HepG2 (cell line): ENCODE measurements around the gene OR1F1. TPM values are rescaled to one million over a fixed set of nuclear protein-coding genes. Genes with fewer than 3 reads are reported as not detected.
A peak's percentile ranks its signal among the peaks of the same experiment; 100 is the strongest.

Experiments
- ATF7 ChIP-seq, 2 experiments: fragments of 450-650 bp in 1 of 2; sonication (generic) in 1 of 2; formaldehyde crosslinking in 1 of 2; IDR thresholded peaks; 2 replicates each; pipeline versions ENCODE4 v1.4.0 to v1.6.1; 2016 to 2020; ENCODE audit warnings: antibody characterized with exemption in 1 of 2, mild to moderate bottlenecking in 1 of 2, missing genetic modification reagents in 1 of 2
- CREM ChIP-seq, 2 experiments: sonication (generic) in 1 of 2; formaldehyde crosslinking in 1 of 2; IDR thresholded peaks; 2 replicates each; pipeline versions ENCODE4 v1.4.0 to v1.6.1; 2016 to 2020; ENCODE audit warnings: antibody characterized with exemption in 1 of 2, mild to moderate bottlenecking in 1 of 2, missing genetic modification reagents in 1 of 2
- EZH2 ChIP-seq: conservative IDR thresholded peaks from 2 replicates; pipeline ENCODE4 v1.6.1; 2012; ENCODE audit warnings: mild to moderate bottlenecking, low read depth, low read length, moderate library complexity
- FOXA1 ChIP-seq, 2 experiments: fragments of 450-650 bp in 1 of 2; sonication (generic) in 1 of 2; formaldehyde crosslinking in 1 of 2; IDR thresholded peaks; 2 replicates each; pipeline versions ENCODE4 v1.4.0 to v1.6.1; 2016 to 2020; ENCODE audit warnings: missing genetic modification reagents in 1 of 2
- GMEB1 ChIP-seq: sonication (generic); formaldehyde crosslinking; IDR thresholded peaks from 2 replicates; pipeline ENCODE4 v1.5.1; 2020; ENCODE audit warnings: missing genetic modification reagents, mild to moderate bottlenecking, borderline replicate concordance
- HOXD1 ChIP-seq: sonication (generic); formaldehyde crosslinking; IDR thresholded peaks from 2 replicates; pipeline ENCODE4 v1.5.0; 2020; ENCODE audit warnings: missing genetic modification reagents
- KLF12 ChIP-seq: sonication (generic); formaldehyde crosslinking; IDR thresholded peaks from 2 replicates; pipeline ENCODE4 v1.4.0; 2020; ENCODE audit warnings: missing genetic modification reagents, borderline replicate concordance
- PAF1 ChIP-seq: IDR thresholded peaks from 2 replicates; pipeline ENCODE4 v1.6.1; 2016; ENCODE audit warnings: missing genetic modification reagents, missing compliant biosample characterization
- PHF20 ChIP-seq: sonication (generic); formaldehyde crosslinking; IDR thresholded peaks from 2 replicates; pipeline ENCODE4 v1.5.0; 2020; ENCODE audit warnings: mild to moderate bottlenecking, missing genetic modification reagents
- SOX6 ChIP-seq, 2 experiments: fragments of 450-650 bp in 1 of 2; sonication (generic) in 1 of 2; formaldehyde crosslinking in 1 of 2; IDR thresholded peaks; 2 replicates each; pipeline versions ENCODE4 v1.4.0 to v1.6.1; 2017 to 2020; ENCODE audit warnings: antibody characterized with exemption in 1 of 2, mild to moderate bottlenecking in 1 of 2, missing genetic modification reagents in 1 of 2
- TBP ChIP-seq: sonication (generic); formaldehyde crosslinking; IDR thresholded peaks from 2 replicates; pipeline ENCODE4 v1.5.0; 2020; ENCODE audit warnings: missing genetic modification reagents
- ZFX ChIP-seq: sonication (generic); formaldehyde crosslinking; IDR thresholded peaks from 2 replicates; pipeline ENCODE4 v1.4.0; 2020; ENCODE audit warnings: mild to moderate bottlenecking, low read depth, missing genetic modification reagents, moderate library complexity
- ZNF282 ChIP-seq: fragments of 450-650 bp; IDR thresholded peaks from 2 replicates; pipeline ENCODE4 v1.6.1; 2018; ENCODE audit not compliant: partially characterized antibody
- ZNF317 ChIP-seq: sonication (generic); formaldehyde crosslinking; IDR thresholded peaks from 2 replicates; pipeline ENCODE4 v1.5.0; 2020; ENCODE audit warnings: mild to moderate bottlenecking, missing genetic modification reagents
- ZNF572 ChIP-seq: sonication (generic); formaldehyde crosslinking; IDR thresholded peaks from 2 replicates; pipeline ENCODE4 v1.5.1; 2020; ENCODE audit warnings: mild to moderate bottlenecking, missing genetic modification reagents
- ZNF652 ChIP-seq: IDR thresholded peaks from 2 replicates; pipeline ENCODE4 v1.6.1; 2016; ENCODE audit warnings: low read depth, borderline replicate concordance
- ZSCAN20 ChIP-seq: sonication (generic); formaldehyde crosslinking; IDR thresholded peaks from 2 replicates; pipeline ENCODE4 v1.4.0; 2020; ENCODE audit warnings: missing genetic modification reagents, mild to moderate bottlenecking, borderline replicate concordance
- polyA plus RNA-seq, 8 experiments: library from polyadenylated mRNA; depleted of rRNA in 3 of 8; stranded (reverse) in 7 of 8; unstranded in 1 of 8; fragments of >200 nt; fragmentation: Illumina TruSeq in 4 of 8; extraction: Trizol in 4 of 8; gene quantifications; 2 replicates each; pipeline versions ENCODE4 v1.2.1 to v1.2.3, GENCODE V29; 2011 to 2016; ENCODE audit warnings: low read depth in 4 of 8, missing spikeins in 1 of 8, mixed read lengths in 1 of 8; ENCODE audit not compliant: insufficient read depth in 1 of 8
- total RNA-seq, 5 experiments: library from RNA; depleted of rRNA; stranded (reverse); fragments of >200 nt; fragmentation: Illumina TruSeq; extraction: Trizol; gene quantifications; 2 replicates each; pipeline ENCODE4 v1.2.3, GENCODE V29; 2016; ENCODE audit warnings: low read depth in 1 of 5
- TF ChIP-seq, protein P1 (sequence below): sonication (generic); formaldehyde crosslinking; IDR thresholded peaks from 2 replicates; pipeline ENCODE4 v1.4.0; 2020; ENCODE audit warnings: missing genetic modification reagents
- TF ChIP-seq, protein P2 (sequence below): IDR thresholded peaks from 2 replicates; pipeline ENCODE4 v1.6.1; 2012; ENCODE audit warnings: low read depth, low read length, improper control_type of control experiment

OR1F1 gene
- total and polyA plus RNA-seq, 2 of the 13 experiments (the other 11 are each of a cell fraction or from before 2014, with no cell fraction given), result 0.90 TPM; not detected in 1

- TF ChIP-seq ZNF282 (no peak), ZFX (peak; percentile 48; the same call in 1 of the 2 replicates), ZNF572 (CRISPR knock-in tag) (no peak), PHF20 (CRISPR knock-in tag) (no peak), ZNF317 (CRISPR knock-in tag) (no peak), PAF1 (CRISPR knock-in tag) (no peak), FOXA1 (IDR thresholded peaks at IDR 0.05) (no peak), FOXA1 (CRISPR knock-in tag; IDR thresholded peaks at IDR 0.05) (no peak), ZNF652 (CRISPR knock-in tag) (no peak), HOXD1 (no peak), KLF12 (no peak), SOX6 (IDR thresholded peaks at IDR 0.05) (no peak), SOX6 (CRISPR knock-in tag; IDR thresholded peaks at IDR 0.05) (peak; percentile 12; the same call in 1 of the 2 replicates), ATF7 (IDR thresholded peaks at IDR 0.05) (no peak), ATF7 (CRISPR knock-in tag; IDR thresholded peaks at IDR 0.05) (no peak), CREM (IDR thresholded peaks at IDR 0.05) (peak; percentile 49; the same call in 1 of the 2 replicates), CREM (CRISPR knock-in tag; IDR thresholded peaks at IDR 0.05) (no peak), ZSCAN20 (CRISPR knock-in tag) (no peak), TBP (CRISPR knock-in tag) (0 out of 2 replicates have a peak, but pooled peaks have one; percentile 86), EZH2 (no peak), GMEB1 (no peak; the same call in 1 of the 2 replicates)
- TF ChIP-seq, protein P1, sequence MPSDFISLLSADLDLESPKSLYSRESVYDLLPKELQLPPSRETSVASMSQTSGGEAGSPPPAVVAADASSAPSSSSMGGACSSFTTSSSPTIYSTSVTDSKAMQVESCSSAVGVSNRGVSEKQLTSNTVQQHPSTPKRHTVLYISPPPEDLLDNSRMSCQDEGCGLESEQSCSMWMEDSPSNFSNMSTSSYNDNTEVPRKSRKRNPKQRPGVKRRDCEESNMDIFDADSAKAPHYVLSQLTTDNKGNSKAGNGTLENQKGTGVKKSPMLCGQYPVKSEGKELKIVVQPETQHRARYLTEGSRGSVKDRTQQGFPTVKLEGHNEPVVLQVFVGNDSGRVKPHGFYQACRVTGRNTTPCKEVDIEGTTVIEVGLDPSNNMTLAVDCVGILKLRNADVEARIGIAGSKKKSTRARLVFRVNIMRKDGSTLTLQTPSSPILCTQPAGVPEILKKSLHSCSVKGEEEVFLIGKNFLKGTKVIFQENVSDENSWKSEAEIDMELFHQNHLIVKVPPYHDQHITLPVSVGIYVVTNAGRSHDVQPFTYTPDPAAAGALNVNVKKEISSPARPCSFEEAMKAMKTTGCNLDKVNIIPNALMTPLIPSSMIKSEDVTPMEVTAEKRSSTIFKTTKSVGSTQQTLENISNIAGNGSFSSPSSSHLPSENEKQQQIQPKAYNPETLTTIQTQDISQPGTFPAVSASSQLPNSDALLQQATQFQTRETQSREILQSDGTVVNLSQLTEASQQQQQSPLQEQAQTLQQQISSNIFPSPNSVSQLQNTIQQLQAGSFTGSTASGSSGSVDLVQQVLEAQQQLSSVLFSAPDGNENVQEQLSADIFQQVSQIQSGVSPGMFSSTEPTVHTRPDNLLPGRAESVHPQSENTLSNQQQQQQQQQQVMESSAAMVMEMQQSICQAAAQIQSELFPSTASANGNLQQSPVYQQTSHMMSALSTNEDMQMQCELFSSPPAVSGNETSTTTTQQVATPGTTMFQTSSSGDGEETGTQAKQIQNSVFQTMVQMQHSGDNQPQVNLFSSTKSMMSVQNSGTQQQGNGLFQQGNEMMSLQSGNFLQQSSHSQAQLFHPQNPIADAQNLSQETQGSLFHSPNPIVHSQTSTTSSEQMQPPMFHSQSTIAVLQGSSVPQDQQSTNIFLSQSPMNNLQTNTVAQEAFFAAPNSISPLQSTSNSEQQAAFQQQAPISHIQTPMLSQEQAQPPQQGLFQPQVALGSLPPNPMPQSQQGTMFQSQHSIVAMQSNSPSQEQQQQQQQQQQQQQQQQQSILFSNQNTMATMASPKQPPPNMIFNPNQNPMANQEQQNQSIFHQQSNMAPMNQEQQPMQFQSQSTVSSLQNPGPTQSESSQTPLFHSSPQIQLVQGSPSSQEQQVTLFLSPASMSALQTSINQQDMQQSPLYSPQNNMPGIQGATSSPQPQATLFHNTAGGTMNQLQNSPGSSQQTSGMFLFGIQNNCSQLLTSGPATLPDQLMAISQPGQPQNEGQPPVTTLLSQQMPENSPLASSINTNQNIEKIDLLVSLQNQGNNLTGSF, result no peak
- TF ChIP-seq, protein P2, sequence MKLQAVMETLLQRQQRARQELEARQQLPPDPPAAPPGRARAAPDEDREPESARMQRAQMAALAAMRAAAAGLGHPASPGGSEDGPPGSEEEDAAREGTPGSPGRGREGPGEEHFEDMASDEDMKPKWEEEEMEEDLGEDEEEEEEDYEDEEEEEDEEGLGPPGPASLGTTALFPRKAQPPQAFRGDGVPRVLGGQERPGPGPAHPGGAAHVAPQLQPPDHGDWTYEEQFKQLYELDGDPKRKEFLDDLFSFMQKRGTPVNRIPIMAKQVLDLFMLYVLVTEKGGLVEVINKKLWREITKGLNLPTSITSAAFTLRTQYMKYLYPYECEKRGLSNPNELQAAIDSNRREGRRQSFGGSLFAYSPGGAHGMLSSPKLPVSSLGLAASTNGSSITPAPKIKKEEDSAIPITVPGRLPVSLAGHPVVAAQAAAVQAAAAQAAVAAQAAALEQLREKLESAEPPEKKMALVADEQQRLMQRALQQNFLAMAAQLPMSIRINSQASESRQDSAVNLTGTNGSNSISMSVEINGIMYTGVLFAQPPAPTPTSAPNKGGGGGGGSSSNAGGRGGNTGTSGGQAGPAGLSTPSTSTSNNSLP, result no peak
Observed at GRCh38 chr16:3158510-3159314, 29.3 kb upstream of the OR1F1 start (continued).
